DOHH2 (cell line): ENCODE results near the gene VASP.
A peak's percentile ranks its signal among the peaks of the same experiment; 100 is the strongest.

Experiments used
- EZH2phosphoT487 ChIP-seq: fragments of 200-600 bp; sonication (generic); IDR thresholded peaks from 2 replicates; pipeline ENCODE4 v1.6.1; 2017; ENCODE audit warnings: borderline replicate concordance, mild to moderate bottlenecking, antibody characterized with exemption, low read length, moderate library complexity, mixed read lengths
- TF ChIP-seq, protein P1 (sequence below): fragments of 200-600 bp; sonication (generic); IDR thresholded peaks from one replicate; pipeline ENCODE4 v1.5.1; 2014; ENCODE audit warnings: antibody characterized with exemption, mild to moderate bottlenecking, low read depth, low read length; ENCODE audit not compliant: poor library complexity, severe bottlenecking

DNA sequence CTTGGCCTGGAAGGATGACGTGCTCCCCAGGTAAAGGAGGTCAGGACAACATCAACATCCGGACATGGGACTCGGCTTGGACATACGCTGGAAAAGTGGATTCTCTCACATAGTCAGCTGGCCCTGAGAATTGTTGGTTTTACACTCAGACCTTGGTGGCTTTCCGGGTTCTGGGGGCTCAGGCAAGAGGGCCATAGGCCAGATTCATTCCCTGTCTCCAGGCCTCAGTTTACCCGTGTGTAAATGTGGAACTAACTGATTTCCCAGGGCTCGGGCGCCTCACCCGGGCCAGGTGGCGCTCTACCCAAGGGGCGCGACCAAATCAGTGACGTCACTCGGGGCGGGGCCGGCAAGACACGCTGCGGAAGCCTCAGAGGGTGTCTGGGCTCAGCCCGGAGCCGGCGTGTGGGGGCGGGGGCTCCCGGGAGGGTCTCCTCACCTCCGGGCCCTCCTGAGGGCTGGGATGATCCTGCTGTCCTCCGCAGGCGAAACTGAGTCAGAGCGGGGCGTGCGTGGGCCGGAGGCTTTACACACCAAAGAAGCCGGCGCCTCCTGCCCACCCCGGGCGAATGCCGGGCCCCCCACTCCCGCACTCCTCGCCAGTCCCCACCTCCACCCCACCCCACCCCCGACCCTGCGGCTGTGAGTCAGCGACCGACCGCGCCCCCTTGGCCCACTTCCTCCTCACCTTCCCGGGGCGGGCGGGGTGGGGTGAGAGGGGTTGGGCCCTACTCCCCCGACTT, 862 bp upstream of the VASP start:
- TF ChIP-seq, protein P1, sequence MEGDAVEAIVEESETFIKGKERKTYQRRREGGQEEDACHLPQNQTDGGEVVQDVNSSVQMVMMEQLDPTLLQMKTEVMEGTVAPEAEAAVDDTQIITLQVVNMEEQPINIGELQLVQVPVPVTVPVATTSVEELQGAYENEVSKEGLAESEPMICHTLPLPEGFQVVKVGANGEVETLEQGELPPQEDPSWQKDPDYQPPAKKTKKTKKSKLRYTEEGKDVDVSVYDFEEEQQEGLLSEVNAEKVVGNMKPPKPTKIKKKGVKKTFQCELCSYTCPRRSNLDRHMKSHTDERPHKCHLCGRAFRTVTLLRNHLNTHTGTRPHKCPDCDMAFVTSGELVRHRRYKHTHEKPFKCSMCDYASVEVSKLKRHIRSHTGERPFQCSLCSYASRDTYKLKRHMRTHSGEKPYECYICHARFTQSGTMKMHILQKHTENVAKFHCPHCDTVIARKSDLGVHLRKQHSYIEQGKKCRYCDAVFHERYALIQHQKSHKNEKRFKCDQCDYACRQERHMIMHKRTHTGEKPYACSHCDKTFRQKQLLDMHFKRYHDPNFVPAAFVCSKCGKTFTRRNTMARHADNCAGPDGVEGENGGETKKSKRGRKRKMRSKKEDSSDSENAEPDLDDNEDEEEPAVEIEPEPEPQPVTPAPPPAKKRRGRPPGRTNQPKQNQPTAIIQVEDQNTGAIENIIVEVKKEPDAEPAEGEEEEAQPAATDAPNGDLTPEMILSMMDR = peak; percentile 82
- TF ChIP-seq EZH2phosphoT487 = no peak
